HEK293 (cell line): ENCODE data around the gene UTP25.

ENCODE experiments used
- CTCF ChIA-PET: fragments of 350-600 bp; formaldehyde crosslinking; extraction: SDS; loops from one replicate; lab custom pipeline; 2021; ENCODE audit warnings: antibody characterized with exemption; lab: Yijun Ruan, JAX
- POLR2A ChIA-PET: fragments of 300-600 bp; formaldehyde crosslinking; extraction: SDS; loops from one replicate; lab custom pipeline; 2020; ENCODE audit warnings: antibody characterized with exemption, inconsistent platforms; lab: Yijun Ruan, JAX
- H3K27ac ChIP-seq: fragments of 200-500 bp; sonication (Bioruptor generic); 2 replicates; pipeline ENCODE4 v1.5.1; 2014; ENCODE audit warnings: low read depth, low read length, control low read depth, inconsistent platforms; ENCODE audit errors: extremely low read depth
- H3K36me3 ChIP-seq, 2 experiments: fragments of 200-500 bp in 1 of 2; sonication (Bioruptor generic) in 1 of 2; 1 replicate in 1 of 2; 2 replicates in 1 of 2; pipeline ENCODE4 v1.5.1; 2014 to 2017; ENCODE audit warnings: inconsistent platforms in 2 of 2, low read length in 2 of 2; ENCODE audit not compliant: control insufficient read depth in 2 of 2, insufficient read depth in 1 of 2
- H3K4me1 ChIP-seq: fragments of 200-500 bp; sonication (Bioruptor generic); 2 replicates; pipeline ENCODE4 v1.5.1; 2014; ENCODE audit warnings: mild to moderate bottlenecking, low read length, inconsistent platforms; ENCODE audit not compliant: control insufficient read depth, insufficient read depth
- H3K4me3 ChIP-seq: 2 replicates; pipeline ENCODE4 v1.5.1; 2011; ENCODE audit warnings: low read depth, mild to moderate bottlenecking, control low read depth, low read length, moderate library complexity
- H3K9me3 ChIP-seq: fragments of 200-500 bp; sonication (Bioruptor generic); 2 replicates; pipeline ENCODE4 v1.5.1; 2014; ENCODE audit warnings: low read depth, low read length, inconsistent platforms; ENCODE audit not compliant: control insufficient read depth, insufficient read depth
- GLIS1 ChIP-seq: fragments of 450-650 bp; formaldehyde crosslinking; IDR thresholded peaks from 2 replicates; pipeline ENCODE4 v1.5.1; 2016; ENCODE audit warnings: missing biosample characterization, missing genetic modification characterization
- KLF9 ChIP-seq: fragments of 450-650 bp; formaldehyde crosslinking; IDR thresholded peaks from 2 replicates; pipeline ENCODE4 v1.5.1; 2016; ENCODE audit warnings: missing biosample characterization, missing genetic modification characterization, low read depth
- MYNN ChIP-seq: fragments of 450-650 bp; formaldehyde crosslinking; IDR thresholded peaks from 2 replicates; pipeline ENCODE4 v1.5.1; 2016; ENCODE audit warnings: missing biosample characterization, missing genetic modification characterization, borderline replicate concordance
- WT1 ChIP-seq: fragments of 450-650 bp; formaldehyde crosslinking; IDR thresholded peaks from 2 replicates; pipeline ENCODE4 v1.5.1; 2016; ENCODE audit warnings: missing biosample characterization, missing genetic modification characterization
- ZBTB6 ChIP-seq: fragments of 450-650 bp; formaldehyde crosslinking; IDR thresholded peaks from 2 replicates; pipeline ENCODE4 v1.5.1; 2017; ENCODE audit warnings: missing biosample characterization, missing genetic modification characterization
- ZNF148 ChIP-seq: fragments of 450-650 bp; formaldehyde crosslinking; IDR thresholded peaks from 2 replicates; pipeline ENCODE4 v1.5.0; 2017; ENCODE audit warnings: missing biosample characterization, missing genetic modification characterization, borderline replicate concordance
- ZNF16 ChIP-seq: fragments of 450-650 bp; formaldehyde crosslinking; IDR thresholded peaks from 2 replicates; pipeline ENCODE4 v1.5.1; 2016; ENCODE audit warnings: low read depth, missing biosample characterization, missing genetic modification characterization
- ZNF175 ChIP-seq: fragments of 450-650 bp; formaldehyde crosslinking; IDR thresholded peaks from 2 replicates; pipeline ENCODE4 v1.5.1; 2016; ENCODE audit warnings: missing biosample characterization, missing genetic modification characterization
- ZNF266 ChIP-seq: fragments of 450-650 bp; formaldehyde crosslinking; IDR thresholded peaks from 2 replicates; pipeline ENCODE4 v1.5.1; 2016; ENCODE audit warnings: missing biosample characterization, missing genetic modification characterization, low read depth
- ZNF311 ChIP-seq: fragments of 450-650 bp; formaldehyde crosslinking; IDR thresholded peaks from 2 replicates; pipeline ENCODE4 v1.5.1; 2017; ENCODE audit warnings: missing biosample characterization, missing genetic modification characterization, borderline replicate concordance
- ZNF404 ChIP-seq: fragments of 450-650 bp; formaldehyde crosslinking; IDR thresholded peaks from 2 replicates; pipeline ENCODE4 v1.5.1; 2017; ENCODE audit warnings: missing biosample characterization, missing genetic modification characterization
- ZNF423 ChIP-seq: fragments of 450-650 bp; formaldehyde crosslinking; IDR thresholded peaks from 2 replicates; pipeline ENCODE4 v1.5.1; 2016; ENCODE audit warnings: missing biosample characterization, missing genetic modification characterization
- ZNF510 ChIP-seq: fragments of 450-650 bp; formaldehyde crosslinking; IDR thresholded peaks from 2 replicates; pipeline ENCODE4 v1.5.1; 2018; ENCODE audit warnings: mild to moderate bottlenecking, missing genetic modification characterization, missing biosample characterization; ENCODE audit not compliant: insufficient replicate concordance
- ZNF555 ChIP-seq: fragments of 450-650 bp; formaldehyde crosslinking; conservative IDR thresholded peaks from 2 replicates; pipeline ENCODE4 v1.5.1; 2017; ENCODE audit warnings: missing biosample characterization, mild to moderate bottlenecking, missing genetic modification characterization, inconsistent platforms
- ZNF571 ChIP-seq: fragments of 450-650 bp; formaldehyde crosslinking; IDR thresholded peaks from 2 replicates; pipeline ENCODE4 v1.5.0; 2017; ENCODE audit warnings: missing biosample characterization, missing genetic modification characterization
- ZNF677 ChIP-seq: fragments of 450-650 bp; IDR thresholded peaks from 2 replicates; pipeline ENCODE4 v1.5.0; 2018; ENCODE audit warnings: missing biosample characterization, mild to moderate bottlenecking, missing genetic modification characterization, moderate library complexity
- ZSCAN18 ChIP-seq: fragments of 450-650 bp; formaldehyde crosslinking; IDR thresholded peaks from 2 replicates; pipeline ENCODE4 v1.5.1; 2016; ENCODE audit warnings: missing biosample characterization, missing genetic modification characterization
- TF ChIP-seq, protein P1 (sequence below): fragments of 450-650 bp; formaldehyde crosslinking; IDR thresholded peaks from 2 replicates; pipeline ENCODE4 v1.5.1; 2017; ENCODE audit warnings: missing biosample characterization, mild to moderate bottlenecking, missing genetic modification characterization, moderate library complexity
- TF ChIP-seq, protein P2 (sequence below): fragments of 450-650 bp; formaldehyde crosslinking; IDR thresholded peaks from 2 replicates; pipeline ENCODE4 v1.5.1; 2016; ENCODE audit warnings: missing biosample characterization, missing genetic modification characterization, borderline replicate concordance
- TF ChIP-seq, protein P3 (sequence below): fragments of 450-650 bp; formaldehyde crosslinking; IDR thresholded peaks from 2 replicates; pipeline ENCODE4 v1.5.1; 2016; ENCODE audit warnings: missing biosample characterization, missing genetic modification characterization, borderline replicate concordance

Gene UTP25

GRCh38 chr1:209815490-209815889 is 12.3 kb upstream of the UTP25 start:
- POLR2A ChIA-PET = interaction anchor here (0.6 to 3.0 kb wide), 4 partner anchors 10 to 31 kb away, joined by 3 to 9 read pairs (median 4); partner anchors contain the start of genes C1orf74, IRF6 and UTP25
- no peak overlapping the region for H3K4me3 ChIP-seq
- no peaks in the 10 kb centered on the region for H3K4me1 ChIP-seq
- TF ChIP-seq, protein P1, sequence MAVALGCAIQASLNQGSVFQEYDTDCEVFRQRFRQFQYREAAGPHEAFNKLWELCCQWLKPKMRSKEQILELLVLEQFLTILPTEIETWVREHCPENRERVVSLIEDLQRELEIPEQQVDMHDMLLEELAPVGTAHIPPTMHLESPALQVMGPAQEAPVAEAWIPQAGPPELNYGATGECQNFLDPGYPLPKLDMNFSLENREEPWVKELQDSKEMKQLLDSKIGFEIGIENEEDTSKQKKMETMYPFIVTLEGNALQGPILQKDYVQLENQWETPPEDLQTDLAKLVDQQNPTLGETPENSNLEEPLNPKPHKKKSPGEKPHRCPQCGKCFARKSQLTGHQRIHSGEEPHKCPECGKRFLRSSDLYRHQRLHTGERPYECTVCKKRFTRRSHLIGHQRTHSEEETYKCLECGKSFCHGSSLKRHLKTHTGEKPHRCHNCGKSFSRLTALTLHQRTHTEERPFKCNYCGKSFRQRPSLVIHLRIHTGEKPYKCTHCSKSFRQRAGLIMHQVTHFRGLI (tag by site-specific recombination) = no peak
- TF ChIP-seq ZNF148 (tag by site-specific recombination) (no peak), ZNF555 (no peak), ZNF571 (tag by site-specific recombination) (no peak), MYNN (tag by site-specific recombination) (no peak), ZNF510 (no peak), ZBTB6 (no peak), ZNF677 (tag by site-specific recombination) (no peak), ZNF311 (tag by site-specific recombination) (no peak), ZNF175 (no peak), GLIS1 (tag by site-specific recombination) (no peak), ZNF404 (tag by site-specific recombination) (no peak), KLF9 (tag by site-specific recombination) (no peak), WT1 (tag by site-specific recombination) (no peak), ZNF266 (tag by site-specific recombination) (no peak), ZNF16 (tag by site-specific recombination) (no peak), ZNF423 (tag by site-specific recombination) (no peak), ZSCAN18 (tag by site-specific recombination) (no peak)
- TF ChIP-seq, protein P2, sequence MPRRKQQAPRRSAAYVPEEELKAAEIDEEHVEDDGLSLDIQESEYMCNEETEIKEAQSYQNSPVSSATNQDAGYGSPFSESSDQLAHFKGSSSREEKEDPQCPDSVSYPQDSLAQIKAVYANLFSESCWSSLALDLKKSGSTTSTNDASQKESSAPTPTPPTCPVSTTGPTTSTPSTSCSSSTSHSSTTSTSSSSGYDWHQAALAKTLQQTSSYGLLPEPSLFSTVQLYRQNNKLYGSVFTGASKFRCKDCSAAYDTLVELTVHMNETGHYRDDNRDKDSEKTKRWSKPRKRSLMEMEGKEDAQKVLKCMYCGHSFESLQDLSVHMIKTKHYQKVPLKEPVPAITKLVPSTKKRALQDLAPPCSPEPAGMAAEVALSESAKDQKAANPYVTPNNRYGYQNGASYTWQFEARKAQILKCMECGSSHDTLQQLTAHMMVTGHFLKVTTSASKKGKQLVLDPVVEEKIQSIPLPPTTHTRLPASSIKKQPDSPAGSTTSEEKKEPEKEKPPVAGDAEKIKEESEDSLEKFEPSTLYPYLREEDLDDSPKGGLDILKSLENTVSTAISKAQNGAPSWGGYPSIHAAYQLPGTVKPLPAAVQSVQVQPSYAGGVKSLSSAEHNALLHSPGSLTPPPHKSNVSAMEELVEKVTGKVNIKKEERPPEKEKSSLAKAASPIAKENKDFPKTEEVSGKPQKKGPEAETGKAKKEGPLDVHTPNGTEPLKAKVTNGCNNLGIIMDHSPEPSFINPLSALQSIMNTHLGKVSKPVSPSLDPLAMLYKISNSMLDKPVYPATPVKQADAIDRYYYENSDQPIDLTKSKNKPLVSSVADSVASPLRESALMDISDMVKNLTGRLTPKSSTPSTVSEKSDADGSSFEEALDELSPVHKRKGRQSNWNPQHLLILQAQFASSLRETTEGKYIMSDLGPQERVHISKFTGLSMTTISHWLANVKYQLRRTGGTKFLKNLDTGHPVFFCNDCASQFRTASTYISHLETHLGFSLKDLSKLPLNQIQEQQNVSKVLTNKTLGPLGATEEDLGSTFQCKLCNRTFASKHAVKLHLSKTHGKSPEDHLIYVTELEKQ = no peak
- TF ChIP-seq, protein P3, sequence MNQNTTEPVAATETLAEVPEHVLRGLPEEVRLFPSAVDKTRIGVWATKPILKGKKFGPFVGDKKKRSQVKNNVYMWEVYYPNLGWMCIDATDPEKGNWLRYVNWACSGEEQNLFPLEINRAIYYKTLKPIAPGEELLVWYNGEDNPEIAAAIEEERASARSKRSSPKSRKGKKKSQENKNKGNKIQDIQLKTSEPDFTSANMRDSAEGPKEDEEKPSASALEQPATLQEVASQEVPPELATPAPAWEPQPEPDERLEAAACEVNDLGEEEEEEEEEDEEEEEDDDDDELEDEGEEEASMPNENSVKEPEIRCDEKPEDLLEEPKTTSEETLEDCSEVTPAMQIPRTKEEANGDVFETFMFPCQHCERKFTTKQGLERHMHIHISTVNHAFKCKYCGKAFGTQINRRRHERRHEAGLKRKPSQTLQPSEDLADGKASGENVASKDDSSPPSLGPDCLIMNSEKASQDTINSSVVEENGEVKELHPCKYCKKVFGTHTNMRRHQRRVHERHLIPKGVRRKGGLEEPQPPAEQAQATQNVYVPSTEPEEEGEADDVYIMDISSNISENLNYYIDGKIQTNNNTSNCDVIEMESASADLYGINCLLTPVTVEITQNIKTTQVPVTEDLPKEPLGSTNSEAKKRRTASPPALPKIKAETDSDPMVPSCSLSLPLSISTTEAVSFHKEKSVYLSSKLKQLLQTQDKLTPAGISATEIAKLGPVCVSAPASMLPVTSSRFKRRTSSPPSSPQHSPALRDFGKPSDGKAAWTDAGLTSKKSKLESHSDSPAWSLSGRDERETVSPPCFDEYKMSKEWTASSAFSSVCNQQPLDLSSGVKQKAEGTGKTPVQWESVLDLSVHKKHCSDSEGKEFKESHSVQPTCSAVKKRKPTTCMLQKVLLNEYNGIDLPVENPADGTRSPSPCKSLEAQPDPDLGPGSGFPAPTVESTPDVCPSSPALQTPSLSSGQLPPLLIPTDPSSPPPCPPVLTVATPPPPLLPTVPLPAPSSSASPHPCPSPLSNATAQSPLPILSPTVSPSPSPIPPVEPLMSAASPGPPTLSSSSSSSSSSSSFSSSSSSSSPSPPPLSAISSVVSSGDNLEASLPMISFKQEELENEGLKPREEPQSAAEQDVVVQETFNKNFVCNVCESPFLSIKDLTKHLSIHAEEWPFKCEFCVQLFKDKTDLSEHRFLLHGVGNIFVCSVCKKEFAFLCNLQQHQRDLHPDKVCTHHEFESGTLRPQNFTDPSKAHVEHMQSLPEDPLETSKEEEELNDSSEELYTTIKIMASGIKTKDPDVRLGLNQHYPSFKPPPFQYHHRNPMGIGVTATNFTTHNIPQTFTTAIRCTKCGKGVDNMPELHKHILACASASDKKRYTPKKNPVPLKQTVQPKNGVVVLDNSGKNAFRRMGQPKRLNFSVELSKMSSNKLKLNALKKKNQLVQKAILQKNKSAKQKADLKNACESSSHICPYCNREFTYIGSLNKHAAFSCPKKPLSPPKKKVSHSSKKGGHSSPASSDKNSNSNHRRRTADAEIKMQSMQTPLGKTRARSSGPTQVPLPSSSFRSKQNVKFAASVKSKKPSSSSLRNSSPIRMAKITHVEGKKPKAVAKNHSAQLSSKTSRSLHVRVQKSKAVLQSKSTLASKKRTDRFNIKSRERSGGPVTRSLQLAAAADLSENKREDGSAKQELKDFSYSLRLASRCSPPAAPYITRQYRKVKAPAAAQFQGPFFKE (tag by site-specific recombination) = no peak
- H3K27ac ChIP-seq = no peak overlapping the region
- CTCF ChIA-PET = interaction anchor here (0.5 to 4.8 kb wide), 6 partner anchors 8 to 274 kb away, joined by 3 to 48 read pairs (median 4); partner anchors contain the start of gene UTP25
- H3K36me3 ChIP-seq = no peaks in the 10 kb centered on the region
- H3K9me3 ChIP-seq = no peaks in the 10 kb centered on the region
